ENCODE measurements around the gene KCNK4. TPM values are rescaled to one million over a fixed set of nuclear protein-coding genes. Genes with fewer than 3 reads are reported as not detected.
A peak's percentile ranks its signal among the peaks of the same experiment; 100 is the strongest.

KCNK4 gene
- polyA plus RNA-seq, 1 donor from 2014 or later: 1.0 TPM

DNA sequence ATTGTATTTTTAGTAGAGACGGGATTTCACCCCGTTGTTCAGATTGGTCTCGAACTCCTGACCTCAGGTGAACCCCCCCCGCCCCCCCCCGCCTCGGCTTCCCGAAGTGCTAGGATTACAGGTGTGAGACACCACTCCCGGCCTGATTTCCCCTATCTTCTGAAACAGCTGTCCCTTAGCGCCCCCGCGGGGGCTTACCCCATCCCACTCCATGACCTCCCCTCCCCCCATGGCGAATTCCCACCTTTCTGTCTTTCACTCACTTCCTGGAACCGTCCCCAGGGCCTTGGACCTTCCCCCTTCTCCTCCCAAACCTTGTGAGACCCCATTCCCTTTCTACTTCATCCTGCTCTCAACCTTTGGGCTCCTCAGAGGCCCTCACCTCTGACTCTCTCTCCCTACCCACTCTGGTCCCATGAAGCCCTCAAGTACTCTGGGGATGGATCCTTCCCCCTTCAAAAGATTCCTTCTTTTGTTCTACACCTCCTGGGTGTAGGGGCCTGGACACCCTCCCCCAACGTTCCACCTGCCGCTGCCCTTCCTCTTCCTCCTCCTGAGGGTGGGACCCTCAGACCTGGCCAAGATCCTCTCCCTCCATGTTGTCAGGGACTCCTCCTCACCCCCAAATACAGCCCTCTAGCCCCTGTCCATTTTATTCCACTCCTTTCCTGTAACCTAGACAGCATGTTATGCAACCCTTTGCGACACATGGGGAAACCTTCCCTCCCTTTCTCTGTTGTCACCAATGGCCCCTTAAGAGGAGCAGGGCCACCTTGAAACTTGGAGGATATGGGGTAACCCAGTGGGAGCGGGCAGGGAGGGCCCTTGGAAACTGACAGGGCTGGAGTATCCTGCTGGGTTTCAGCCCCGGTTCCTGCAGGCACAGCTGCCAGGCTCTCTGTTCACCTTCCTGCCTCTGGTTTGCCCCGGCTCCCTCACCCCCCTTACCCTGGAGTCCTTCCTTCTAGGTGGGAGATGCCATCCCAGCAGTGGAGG lies 28.0 kb downstream of the KCNK4 start:
- Histone ChIP-seq H3K9me2 (ENCODE audit: insufficient read depth, low read length) (no peaks in the 10 kb centered on the region), H3K79me2 (replicated peaks; ENCODE audit: insufficient read depth, low read length) (peaks cover 13% of the 10 kb centered on the region), H3K9me3 (ENCODE audit: low read length) (no peaks in the 10 kb centered on the region), H3F3A (ENCODE audit: insufficient read depth, low read length, poor library complexity, severe bottlenecking) (no peaks in the 10 kb centered on the region), H3K36me3 (ENCODE audit: insufficient read depth, low read length) (no peaks in the 10 kb centered on the region), H3K27me3 (ENCODE audit: insufficient read depth, low read depth, low read length) (no peaks in the 10 kb centered on the region), H2AFZ (ENCODE audit: low read depth, low read length) (no peak overlapping the region), H3K4me3 (ENCODE audit: low read length) (peak overlapping the region; percentile 99), H3K9ac (ENCODE audit: low read length) (peak overlapping the region; percentile 99), H3K27ac (ENCODE audit: low read length) (peak overlapping the region; percentile 98), H3K4me2 (ENCODE audit: low read length) (peak overlapping the region; percentile 78), H4K20me1 (ENCODE audit: insufficient read depth) (no peaks in the 10 kb centered on the region)
- TF ChIP-seq TAF1 (IDR thresholded peaks at IDR 0.05; ENCODE audit: low read depth) (no peak), MXI1 (conservative IDR thresholded peaks at IDR 0.05; ENCODE audit: poor library complexity, severe bottlenecking) (no peak), RAD21 (conservative IDR thresholded peaks at IDR 0.05) (no peak)

DNA sequence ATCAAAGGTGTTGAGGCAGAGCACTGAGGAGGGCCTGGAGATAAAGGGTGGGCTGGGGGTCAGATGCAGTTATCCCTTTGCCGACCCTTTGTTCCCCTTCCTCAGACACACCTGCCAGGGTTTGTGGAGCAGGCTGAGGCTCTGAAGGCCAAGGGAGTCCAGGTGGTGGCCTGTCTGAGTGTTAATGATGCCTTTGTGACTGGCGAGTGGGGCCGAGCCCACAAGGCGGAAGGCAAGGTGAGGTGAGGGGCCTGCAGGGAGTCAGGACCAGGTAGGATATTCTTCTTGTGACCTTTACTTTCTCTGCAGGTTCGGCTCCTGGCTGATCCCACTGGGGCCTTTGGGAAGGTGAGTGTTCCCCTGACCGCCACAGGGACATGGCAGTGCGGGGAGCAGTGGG lies 29.5 kb downstream of the KCNK4 start:
- TF ChIP-seq POLR2AphosphoS5 (IDR thresholded peaks at IDR 0.05) (no peak), EP300 (conservative IDR thresholded peaks at IDR 0.05; ENCODE audit: poor library complexity, severe bottlenecking) (no peak), RAD21 (conservative IDR thresholded peaks at IDR 0.05) (no peak), SMC3 (conservative IDR thresholded peaks at IDR 0.05; ENCODE audit: poor library complexity) (no peak), TAF1 (IDR thresholded peaks at IDR 0.05; ENCODE audit: low read depth) (no peak), MXI1 (conservative IDR thresholded peaks at IDR 0.05; ENCODE audit: poor library complexity, severe bottlenecking) (no peak), REST (IDR thresholded peaks at IDR 0.05; ENCODE audit: borderline replicate concordance) (no peak), EZH2 (IDR thresholded peaks at IDR 0.05; ENCODE audit: borderline replicate concordance, insufficient read depth, low read length, poor library complexity, severe bottlenecking) (no peak), CTCF (IDR thresholded peaks at IDR 0.05; ENCODE audit: poor library complexity, severe bottlenecking) (no peak)
- Histone ChIP-seq H3F3A (ENCODE audit: insufficient read depth, low read length, poor library complexity, severe bottlenecking) (no peaks in the 10 kb centered on the region), H3K9me3 (ENCODE audit: low read length) (no peaks in the 10 kb centered on the region), H3K79me2 (replicated peaks; ENCODE audit: insufficient read depth, low read length) (peaks cover 13% of the 10 kb centered on the region), H2AFZ (ENCODE audit: low read depth, low read length) (no peak overlapping the region), H3K9me2 (ENCODE audit: insufficient read depth, low read length) (no peaks in the 10 kb centered on the region), H3K36me3 (ENCODE audit: insufficient read depth, low read length) (no peaks in the 10 kb centered on the region), H3K27ac (ENCODE audit: low read length) (no peak overlapping the region), H3K27me3 (ENCODE audit: insufficient read depth, low read depth, low read length) (no peaks in the 10 kb centered on the region), H3K4me3 (ENCODE audit: low read length) (no peak overlapping the region), H4K20me1 (ENCODE audit: insufficient read depth) (no peaks in the 10 kb centered on the region), H3K9ac (ENCODE audit: low read length) (no peak overlapping the region), H3K4me2 (ENCODE audit: low read length) (no peak overlapping the region)

Measured in neural cell (in vitro differentiated cells).